Transverse colon (tissue), 4 donors: Measurements from ENCODE around the gene ABCB6.

Source experiments
- CTCF ChIP-seq, 5 experiments: fragments of 200-600 bp in 3 of 5; fragments of 450-650 bp in 2 of 5; sonication (generic) in 3 of 5; IDR thresholded peaks; 1 replicate in 2 of 5; 2 replicates in 3 of 5; pipeline ENCODE4 v1.5.1; 2016 to 2017; ENCODE audit warnings: antibody characterized with exemption in 5 of 5, inconsistent platforms in 3 of 5, mild to moderate bottlenecking in 2 of 5, moderate library complexity in 1 of 5
- POLR2A ChIP-seq: fragments of 450-650 bp; IDR thresholded peaks from one replicate; pipeline ENCODE4 v1.6.1; 2016; ENCODE audit warnings: antibody characterized with exemption, mild to moderate bottlenecking, moderate library complexity
- POLR2AphosphoS5 ChIP-seq, 3 donors: sonication (generic); formaldehyde crosslinking; IDR thresholded peaks; one replicate each; pipeline ENCODE4 v1.6.1; 2016; ENCODE audit warnings: antibody characterized with exemption in 3 of 3

- TF ChIP-seq POLR2A = peak; percentile 99
- peak in 2 of 5 experiments; percentile 23 to 54 for TF ChIP-seq CTCF (IDR thresholded peaks at IDR 0.05)
- TF ChIP-seq POLR2AphosphoS5 (IDR thresholded peaks at IDR 0.05) = peak; percentile 99
Observed at GRCh38 chr2:219253753-219254589, 35.2 kb upstream of the ABCB6 start, which contains the start of gene TUBA4A.
